Measurements from ENCODE around the gene ZNF208.
"Not testable (repeated sequence)": the region's sequence is repeated elsewhere in the genome, so short reads cannot be mapped to it uniquely, and the experiment has no call there.

The ZNF208 gene

GRCh38 chr19:21908066-21908465, 102.7 kb downstream of the ZNF208 start:
- no peak for DNase-seq (ENCODE audit: low read depth)
- H3K4me3 ChIP-seq (ENCODE audit: low read length): no peak overlapping the region
- TF ChIP-seq CTCF (conservative IDR thresholded peaks at IDR 0.05; ENCODE audit: low read depth, low read length): no peak

GRCh38 chr19:21907516-21907915, 103.2 kb downstream of the ZNF208 start:
- no peak for TF ChIP-seq CTCF (conservative IDR thresholded peaks at IDR 0.05; ENCODE audit: low read depth, low read length)
- no peak for DNase-seq (ENCODE audit: low read depth)
- H3K4me3 ChIP-seq (ENCODE audit: low read length): no peak overlapping the region

GRCh38 chr19:21902571-21902970, 108.2 kb downstream of the ZNF208 start:
- no peak for DNase-seq (ENCODE audit: low read depth)
- TF ChIP-seq CTCF (conservative IDR thresholded peaks at IDR 0.05; ENCODE audit: low read depth, low read length): no peak
- H3K4me3 ChIP-seq (ENCODE audit: low read length): no peak overlapping the region

GRCh38 chr19:21901861-21902260, 108.9 kb downstream of the ZNF208 start:
- DNase-seq (ENCODE audit: low read depth): no peak
- TF ChIP-seq CTCF (conservative IDR thresholded peaks at IDR 0.05; ENCODE audit: low read depth, low read length): no peak
- no peak overlapping the region for H3K4me3 ChIP-seq (ENCODE audit: low read length)

- no peak for DNase-seq (ENCODE audit: low read depth)
Observed at GRCh38 chr19:21900401-21900800, 110.3 kb downstream of the ZNF208 start.

GRCh38 chr19:21891086-21891485, 119.7 kb downstream of the ZNF208 start:
- H3K4me3 ChIP-seq (ENCODE audit: low read length): no peak overlapping the region
- DNase-seq (ENCODE audit: low read depth): no peak
- no peak for TF ChIP-seq CTCF (conservative IDR thresholded peaks at IDR 0.05; ENCODE audit: low read depth, low read length)

More at GRCh38 chr19:21900401-21900800, 110.3 kb downstream of the ZNF208 start:
- no peak for TF ChIP-seq CTCF (conservative IDR thresholded peaks at IDR 0.05; ENCODE audit: low read depth, low read length)
- no peak overlapping the region for H3K4me3 ChIP-seq (ENCODE audit: low read length)

GRCh38 chr19:21890017-21890416, 120.7 kb downstream of the ZNF208 start:
- not testable (repeated sequence) for H3K4me3 ChIP-seq (ENCODE audit: low read length); DNase-seq (ENCODE audit: low read depth)
- TF ChIP-seq CTCF (conservative IDR thresholded peaks at IDR 0.05; ENCODE audit: low read depth, low read length): peak; percentile 16

GRCh38 chr19:21885516-21885915, 125.2 kb downstream of the ZNF208 start:
- not testable (repeated sequence) for H3K4me3 ChIP-seq (ENCODE audit: low read length); DNase-seq (ENCODE audit: low read depth)

GRCh38 chr19:21884786-21885185, 126.0 kb downstream of the ZNF208 start:
- DNase-seq (ENCODE audit: low read depth); H3K4me3 ChIP-seq (ENCODE audit: low read length): not testable (repeated sequence)

Measured in retinal pigment epithelial cell (primary cell).